Panc1 (cell line): ENCODE data around the gene FSTL4.

Experiments
- CTCF ChIP-seq: fragments of 450-650 bp; IDR thresholded peaks from 2 replicates; pipeline ENCODE4 v1.5.1; 2017; ENCODE audit warnings: mild to moderate bottlenecking
- POLR2AphosphoS5 ChIP-seq: IDR thresholded peaks from 2 replicates; pipeline ENCODE4 v1.6.1; 2012; ENCODE audit warnings: mild to moderate bottlenecking, low read depth, low read length, moderate library complexity
- TCF7L2 ChIP-seq: IDR thresholded peaks from 2 replicates; pipeline ENCODE4 v1.6.1; 2011; ENCODE audit warnings: mild to moderate bottlenecking, low read depth, low read length, inconsistent platforms

- TF ChIP-seq CTCF (no peak), TCF7L2 (no peak), POLR2AphosphoS5 (no peak)
Observed at GRCh38 chr5:133275631-133276030, 336.7 kb downstream of the FSTL4 start.
